ENCODE measurements around the gene PILRB.

DNA sequence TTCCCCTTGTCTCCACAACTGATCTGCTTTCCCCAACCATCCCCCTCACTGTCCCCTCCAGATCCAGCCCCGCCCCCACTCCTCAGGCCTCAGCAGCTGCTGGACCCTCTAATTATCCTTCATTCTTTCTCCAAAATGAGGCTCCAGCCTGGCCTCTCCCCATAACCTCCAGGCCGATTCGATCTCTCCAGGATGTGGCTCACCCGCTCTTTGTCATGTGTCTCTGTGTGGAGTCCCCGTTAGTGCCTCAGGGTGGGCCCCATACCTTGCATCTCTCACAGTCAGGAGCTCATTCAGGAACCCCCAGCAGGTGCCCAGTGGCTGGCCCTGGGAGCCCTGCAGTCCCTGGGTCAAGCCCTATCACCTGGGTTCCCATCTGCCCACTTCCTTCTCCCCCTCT is 16.7 kb downstream of the PILRB start:
- TF ChIP-seq, protein P1, sequence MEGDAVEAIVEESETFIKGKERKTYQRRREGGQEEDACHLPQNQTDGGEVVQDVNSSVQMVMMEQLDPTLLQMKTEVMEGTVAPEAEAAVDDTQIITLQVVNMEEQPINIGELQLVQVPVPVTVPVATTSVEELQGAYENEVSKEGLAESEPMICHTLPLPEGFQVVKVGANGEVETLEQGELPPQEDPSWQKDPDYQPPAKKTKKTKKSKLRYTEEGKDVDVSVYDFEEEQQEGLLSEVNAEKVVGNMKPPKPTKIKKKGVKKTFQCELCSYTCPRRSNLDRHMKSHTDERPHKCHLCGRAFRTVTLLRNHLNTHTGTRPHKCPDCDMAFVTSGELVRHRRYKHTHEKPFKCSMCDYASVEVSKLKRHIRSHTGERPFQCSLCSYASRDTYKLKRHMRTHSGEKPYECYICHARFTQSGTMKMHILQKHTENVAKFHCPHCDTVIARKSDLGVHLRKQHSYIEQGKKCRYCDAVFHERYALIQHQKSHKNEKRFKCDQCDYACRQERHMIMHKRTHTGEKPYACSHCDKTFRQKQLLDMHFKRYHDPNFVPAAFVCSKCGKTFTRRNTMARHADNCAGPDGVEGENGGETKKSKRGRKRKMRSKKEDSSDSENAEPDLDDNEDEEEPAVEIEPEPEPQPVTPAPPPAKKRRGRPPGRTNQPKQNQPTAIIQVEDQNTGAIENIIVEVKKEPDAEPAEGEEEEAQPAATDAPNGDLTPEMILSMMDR (IDR thresholded peaks at IDR 0.05; ENCODE audit: low read depth, low read length): no peak
- no peak for TF ChIP-seq MYC (IDR thresholded peaks at IDR 0.05; ENCODE audit: low read depth, low read length)

Data from NB4 (cell line).